Inferior parietal cortex (tissue), 1 donor: ENCODE data around the gene ZNF154.

Experiments
- DNase-seq: peaks from one replicate; pipeline ENCODE4 v3.0.0-alpha.2; 2016; ENCODE audit errors: extremely low spot score

ZNF154 gene

GRCh38 chr19:57675881-57676280, 33.1 kb downstream of the ZNF154 start:
- no peak for DNase-seq

GRCh38 chr19:57672466-57672865, 36.5 kb downstream of the ZNF154 start:
- no peak for DNase-seq

GRCh38 chr19:57671124-57671895, 37.7 kb downstream of the ZNF154 start:
- no peak for DNase-seq

GRCh38 chr19:57668635-57669034, 40.4 kb downstream of the ZNF154 start, which contains the start of gene ZSCAN4:
TSS of gene ZSCAN4 (plus strand) at chr19:57668935. CDS start at chr19:57676146, 7,211 bp downstream.
- no peak for DNase-seq

- no peak for DNase-seq
Observed at GRCh38 chr19:57667228-57667627, 41.8 kb downstream of the ZNF154 start.

- no peak for DNase-seq
Observed at GRCh38 chr19:57665261-57665806, 43.7 kb downstream of the ZNF154 start.

- peak; percentile 43 for DNase-seq
Observed at GRCh38 chr19:57664269-57665127, 44.5 kb downstream of the ZNF154 start.

- no peak for DNase-seq
Observed at GRCh38 chr19:57656346-57656745, 52.7 kb downstream of the ZNF154 start.

GRCh38 chr19:57655443-57655842, 53.6 kb downstream of the ZNF154 start:
- DNase-seq: no peak

- no peak for DNase-seq
Observed at GRCh38 chr19:57653689-57654088, 55.3 kb downstream of the ZNF154 start.

- no peak for DNase-seq
Observed at GRCh38 chr19:57651654-57651996, 57.4 kb downstream of the ZNF154 start.

GRCh38 chr19:57648331-57649003, 60.5 kb downstream of the ZNF154 start:
- no peak for DNase-seq
